Kidney (tissue), 14 donors: ENCODE data around the gene TLX3. TPM values are rescaled to one million over a fixed set of nuclear protein-coding genes. Genes with fewer than 3 reads are reported as not detected.
A peak's percentile ranks its signal among the peaks of the same experiment; 100 is the strongest.

Source experiments
- DNase-seq, 5 donors: peaks; one replicate each; pipeline ENCODE4 v3.0.0-alpha.2; 2013 to 2020
- FAIRE-seq: peaks from 2 replicates; lab custom pipeline; 2012; peaks lifted over from hg19 to GRCh38; lab: Jason Lieb, UNC
- H3K27ac ChIP-seq, 2 donors: one replicate each; pipeline ENCODE4 v1.7.0; 2013; ENCODE audit warnings: low read depth in 2 of 2, low read length in 2 of 2, inconsistent platforms in 1 of 2
- H3K27me3 ChIP-seq: one replicate; pipeline ENCODE4 v1.7.1; 2013; ENCODE audit warnings: low read length, inconsistent platforms; ENCODE audit not compliant: control insufficient read depth, insufficient read depth
- H3K36me3 ChIP-seq, 3 donors: one replicate each; pipeline versions ENCODE4 v1.7.0 to v1.7.1; 2013; ENCODE audit warnings: low read length in 3 of 3, control low read depth in 1 of 3, inconsistent platforms in 1 of 3; ENCODE audit not compliant: insufficient read depth in 3 of 3, control insufficient read depth in 2 of 3
- H3K4me1 ChIP-seq, 3 donors: one replicate each; pipeline versions ENCODE4 v1.7.0 to v1.7.1; 2013; ENCODE audit warnings: low read length in 3 of 3, inconsistent platforms in 1 of 3, low read depth in 1 of 3; ENCODE audit not compliant: control insufficient read depth in 2 of 3, insufficient read depth in 2 of 3
- H3K4me3 ChIP-seq, 3 donors: one replicate each; pipeline versions ENCODE4 v1.7.0 to v1.8.1; 2013; ENCODE audit warnings: low read length in 3 of 3, control low read depth in 1 of 3, inconsistent platforms in 1 of 3
- H3K9ac ChIP-seq, 3 donors: one replicate each; pipeline versions ENCODE4 v1.7.0 to v1.7.1; 2013; ENCODE audit warnings: low read length in 3 of 3, control low read depth in 1 of 3, inconsistent platforms in 1 of 3
- H3K9me3 ChIP-seq, 3 donors: one replicate each; pipeline versions ENCODE4 v1.7.0 to v1.7.1; 2013; ENCODE audit warnings: low read length in 3 of 3, control low read depth in 1 of 3, inconsistent platforms in 1 of 3; ENCODE audit not compliant: control insufficient read depth in 2 of 3, insufficient read depth in 1 of 3
- intact Hi-C: fragments of 100-400 bp; cut with DNase I; formaldehyde crosslinking; loops from one replicate; pipeline ENCODE4 v1.11.1; 2022
- polyA plus RNA-seq: library from polyadenylated mRNA; stranded (reverse); fragments of 350-450 nt; fragmentation: Illumina TruSeq; extraction: RNeasy Lipid Tissue Mini Kit (QIAGEN cat#74804); gene quantifications from one replicate; pipeline ENCODE4 v1.2.3, GENCODE V29; 2014; ENCODE audit warnings: low read depth, low replicate concordance; ENCODE audit not compliant: insufficient read depth
- total RNA-seq: library from RNA; stranded (reverse); fragmentation: NEBNext Ultra II Directional; extraction: Animal tissue kit (Norgen Biotek cat#: 25700); gene quantifications from one replicate; pipeline ENCODE4 v1.2.1, GENCODE V29; 2021
- TF ChIP-seq, protein P1 (sequence below): IDR thresholded peaks from 3 replicates; pipeline ENCODE4 v1.5.1; 2012; ENCODE audit warnings: mild to moderate bottlenecking, moderate library complexity, borderline replicate concordance; ENCODE audit not compliant: insufficient read depth; ENCODE audit errors: extremely low read depth
- donor health status: control.
- donor health status: control.
- donor health status: control.
- donor health status: control.
- donor health status: control.
- donor health status: DM: yes; HTN: yes; CAD: no.
- donor health status: Normal renal cell carcinoma (clear cell type).

Gene TLX3
- total and polyA plus RNA-seq, 2 donors from 2014 or later = not detected

- FAIRE-seq = no peak
- intact Hi-C loops = no loop called here
- H3K9me3 ChIP-seq = no peaks in the 10 kb centered on the region
These were observed 4.6 kb downstream of the TLX3 start for GRCh38 chr5:171313481-171314206.

DNA sequence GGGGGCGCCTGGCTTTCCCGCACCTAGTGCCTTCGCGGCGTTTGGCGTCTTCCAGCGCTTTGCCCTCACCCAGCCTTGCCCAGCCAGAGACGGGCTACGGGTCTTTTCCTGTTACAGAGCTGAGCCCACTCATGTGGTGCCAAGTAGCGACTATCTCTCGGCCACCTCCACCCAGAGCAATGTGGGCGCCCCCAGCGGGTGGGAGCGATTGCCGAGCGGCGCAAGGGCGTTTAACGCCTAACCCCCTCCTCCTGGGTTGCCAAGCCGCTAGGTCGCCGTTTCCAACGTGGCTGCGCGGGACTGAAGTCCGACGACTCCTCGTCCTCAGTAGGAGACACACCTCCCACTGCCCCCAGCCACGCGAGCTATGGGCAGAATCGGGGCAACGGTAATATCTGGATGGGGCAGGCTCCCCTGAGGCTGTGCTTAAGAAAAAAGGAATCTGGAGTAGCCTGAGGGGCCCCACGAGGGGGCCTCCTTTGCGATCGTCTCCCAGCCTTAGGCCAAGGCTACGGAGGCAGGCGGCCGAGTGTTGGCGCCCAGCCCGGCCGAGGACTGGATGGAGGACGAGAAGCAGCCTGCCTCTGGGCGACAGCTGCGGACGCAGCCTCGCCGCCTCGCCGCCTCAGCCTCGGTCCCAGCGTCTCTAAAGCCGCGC, 5.8 kb downstream of the TLX3 start:
- Histone ChIP-seq H3K4me3 (no peak overlapping the region), H3K27me3 (peaks cover 63% of the 10 kb centered on the region), H3K9ac (no peak overlapping the region), H3K9me3 (no peaks in the 10 kb centered on the region), H3K4me1 (no peaks in the 10 kb centered on the region), H3K36me3 (no peaks in the 10 kb centered on the region), H3K27ac (no peak overlapping the region)
- TF ChIP-seq, protein P1, sequence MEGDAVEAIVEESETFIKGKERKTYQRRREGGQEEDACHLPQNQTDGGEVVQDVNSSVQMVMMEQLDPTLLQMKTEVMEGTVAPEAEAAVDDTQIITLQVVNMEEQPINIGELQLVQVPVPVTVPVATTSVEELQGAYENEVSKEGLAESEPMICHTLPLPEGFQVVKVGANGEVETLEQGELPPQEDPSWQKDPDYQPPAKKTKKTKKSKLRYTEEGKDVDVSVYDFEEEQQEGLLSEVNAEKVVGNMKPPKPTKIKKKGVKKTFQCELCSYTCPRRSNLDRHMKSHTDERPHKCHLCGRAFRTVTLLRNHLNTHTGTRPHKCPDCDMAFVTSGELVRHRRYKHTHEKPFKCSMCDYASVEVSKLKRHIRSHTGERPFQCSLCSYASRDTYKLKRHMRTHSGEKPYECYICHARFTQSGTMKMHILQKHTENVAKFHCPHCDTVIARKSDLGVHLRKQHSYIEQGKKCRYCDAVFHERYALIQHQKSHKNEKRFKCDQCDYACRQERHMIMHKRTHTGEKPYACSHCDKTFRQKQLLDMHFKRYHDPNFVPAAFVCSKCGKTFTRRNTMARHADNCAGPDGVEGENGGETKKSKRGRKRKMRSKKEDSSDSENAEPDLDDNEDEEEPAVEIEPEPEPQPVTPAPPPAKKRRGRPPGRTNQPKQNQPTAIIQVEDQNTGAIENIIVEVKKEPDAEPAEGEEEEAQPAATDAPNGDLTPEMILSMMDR = no peak
- intact Hi-C loops = no loop called here
- FAIRE-seq = no peak
- DNase-seq = peak in 4 of 5 donors; percentile 42 to 78 (median 51)

More at GRCh38 chr5:171313481-171314206, 4.6 kb downstream of the TLX3 start:
- Histone ChIP-seq H3K4me1 (no peaks in the 10 kb centered on the region), H3K9ac (no peak overlapping the region), H3K27ac (no peak overlapping the region), H3K4me3 (no peak overlapping the region), H3K27me3 (peaks cover 56% of the 10 kb centered on the region), H3K36me3 (no peaks in the 10 kb centered on the region)
- DNase-seq = peak in 2 of 5 donors; percentile 26 to 61
- TF ChIP-seq, protein P1 = no peak

DNA sequence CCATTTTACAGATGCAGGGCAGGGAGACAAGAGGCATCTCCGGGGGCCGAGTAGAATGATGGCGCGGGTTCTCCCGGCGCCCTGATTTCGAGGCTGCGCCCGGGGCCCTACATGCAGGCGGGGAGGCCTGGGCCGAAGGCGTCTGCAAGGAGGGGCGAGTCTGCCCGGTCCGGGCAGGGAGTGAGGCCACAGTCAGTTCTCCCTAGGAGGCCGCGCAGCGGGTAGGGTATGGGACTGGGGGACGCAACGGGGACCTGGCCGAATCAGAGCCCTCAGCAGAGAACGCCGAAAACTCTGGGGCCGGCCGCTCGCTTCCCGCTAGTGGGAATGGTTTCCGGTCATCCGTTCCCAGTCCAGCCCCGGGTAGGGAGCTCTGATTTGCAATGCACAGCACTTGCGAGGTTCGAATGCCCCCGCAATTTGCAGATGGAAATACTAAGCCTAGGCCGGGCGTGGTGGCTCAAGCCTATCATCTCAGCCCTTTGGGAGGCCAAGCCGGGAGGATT, 6.4 kb downstream of the TLX3 start:
- intact Hi-C loops = no loop called here
- Histone ChIP-seq H3K4me3 (no peak overlapping the region), H3K36me3 (no peaks in the 10 kb centered on the region), H3K27ac (no peak overlapping the region), H3K9ac (no peak overlapping the region), H3K9me3 (no peaks in the 10 kb centered on the region), H3K27me3 (peaks cover 68% of the 10 kb centered on the region), H3K4me1 (no peaks in the 10 kb centered on the region)
- FAIRE-seq (no peak), DNase-seq (peak in 1 of 5 donors; percentile 12)
- TF ChIP-seq, protein P1 = no peak
